GM12874 (cell line): ENCODE data around the gene GCDH.

ENCODE experiments used
- CTCF ChIP-seq: IDR thresholded peaks from 2 replicates; pipeline ENCODE4 v1.5.1; 2011; ENCODE audit warnings: low read depth, mild to moderate bottlenecking, control low read depth, low read length, moderate library complexity; ENCODE audit not compliant: insufficient read depth

The GCDH gene

GRCh38 chr19:12885749-12886650 lies 5.0 kb upstream of the GCDH start:
- no peak for TF ChIP-seq CTCF

- no peak for TF ChIP-seq CTCF
Measured at GRCh38 chr19:12886651-12886968, 4.3 kb upstream of the GCDH start.

- TF ChIP-seq CTCF = no peak
Measured at GRCh38 chr19:12886969-12887747, 3.8 kb upstream of the GCDH start, which contains the start of gene KLF1. TSS of gene KLF1 (minus strand) at chr19:12887201. CDS start at chr19:12887140, 61 bp downstream.

- no peak for TF ChIP-seq CTCF
Measured at GRCh38 chr19:12888006-12888603, 2.9 kb upstream of the GCDH start.

GRCh38 chr19:12891553-12892021 lies 627 bp downstream of the GCDH start:
- TF ChIP-seq CTCF = no peak

- no peak for TF ChIP-seq CTCF
Measured at GRCh38 chr19:12893582-12893981, 2.6 kb downstream of the GCDH start.

GRCh38 chr19:12896460-12896859 lies 5.5 kb downstream of the GCDH start:
- no peak for TF ChIP-seq CTCF
